GM12873 (cell line): ENCODE data around the gene COL4A1.

Experiments used
- TF ChIP-seq, protein P1 (sequence below): IDR thresholded peaks from 2 replicates; pipeline ENCODE4 v1.5.1; 2012; ENCODE audit warnings: low read depth, mild to moderate bottlenecking, moderate library complexity, low read length, control low read depth; ENCODE audit not compliant: insufficient read depth; ENCODE audit errors: missing control alignments

The COL4A1 gene

DNA sequence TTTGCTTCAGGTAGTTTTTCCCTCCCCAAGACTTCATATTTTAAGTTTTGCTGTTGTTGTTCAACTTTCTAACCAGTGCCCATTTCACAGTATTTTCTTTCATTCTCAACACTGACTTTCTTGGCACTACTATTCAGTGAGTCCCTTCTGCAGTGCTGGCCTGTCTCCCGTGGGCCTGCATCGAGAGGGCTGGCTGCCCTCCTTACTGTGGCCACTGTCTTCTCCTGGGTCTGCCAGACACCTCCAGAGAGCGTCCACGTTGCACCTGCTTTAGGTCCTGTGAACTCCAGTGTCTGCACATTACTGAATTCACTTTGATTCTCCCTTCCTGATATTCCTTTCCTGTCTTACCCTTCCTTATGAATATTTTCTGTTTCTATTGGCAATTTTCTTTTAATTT lies 27.3 kb downstream of the COL4A1 start:
- TF ChIP-seq, protein P1, sequence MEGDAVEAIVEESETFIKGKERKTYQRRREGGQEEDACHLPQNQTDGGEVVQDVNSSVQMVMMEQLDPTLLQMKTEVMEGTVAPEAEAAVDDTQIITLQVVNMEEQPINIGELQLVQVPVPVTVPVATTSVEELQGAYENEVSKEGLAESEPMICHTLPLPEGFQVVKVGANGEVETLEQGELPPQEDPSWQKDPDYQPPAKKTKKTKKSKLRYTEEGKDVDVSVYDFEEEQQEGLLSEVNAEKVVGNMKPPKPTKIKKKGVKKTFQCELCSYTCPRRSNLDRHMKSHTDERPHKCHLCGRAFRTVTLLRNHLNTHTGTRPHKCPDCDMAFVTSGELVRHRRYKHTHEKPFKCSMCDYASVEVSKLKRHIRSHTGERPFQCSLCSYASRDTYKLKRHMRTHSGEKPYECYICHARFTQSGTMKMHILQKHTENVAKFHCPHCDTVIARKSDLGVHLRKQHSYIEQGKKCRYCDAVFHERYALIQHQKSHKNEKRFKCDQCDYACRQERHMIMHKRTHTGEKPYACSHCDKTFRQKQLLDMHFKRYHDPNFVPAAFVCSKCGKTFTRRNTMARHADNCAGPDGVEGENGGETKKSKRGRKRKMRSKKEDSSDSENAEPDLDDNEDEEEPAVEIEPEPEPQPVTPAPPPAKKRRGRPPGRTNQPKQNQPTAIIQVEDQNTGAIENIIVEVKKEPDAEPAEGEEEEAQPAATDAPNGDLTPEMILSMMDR = no peak

DNA sequence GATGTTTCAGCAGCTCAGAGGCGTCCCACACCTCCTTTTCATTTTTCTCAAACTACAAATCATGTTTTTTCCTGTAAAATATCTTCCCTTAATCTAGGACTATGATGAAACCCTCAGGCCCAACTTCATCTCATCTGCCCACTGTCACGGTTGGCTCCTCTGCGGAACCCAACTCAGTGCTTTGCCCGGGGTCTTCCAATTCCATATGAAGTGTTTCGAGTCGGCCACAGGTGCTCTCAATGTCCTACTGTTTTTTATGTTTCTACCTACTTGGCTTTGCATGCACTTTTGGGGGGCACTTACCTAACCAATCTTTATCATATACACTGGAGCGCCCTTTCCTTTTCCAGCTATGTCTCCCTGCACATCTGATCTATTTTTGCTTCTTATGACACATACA lies 28.1 kb downstream of the COL4A1 start:
- TF ChIP-seq, protein P1 = no peak

DNA sequence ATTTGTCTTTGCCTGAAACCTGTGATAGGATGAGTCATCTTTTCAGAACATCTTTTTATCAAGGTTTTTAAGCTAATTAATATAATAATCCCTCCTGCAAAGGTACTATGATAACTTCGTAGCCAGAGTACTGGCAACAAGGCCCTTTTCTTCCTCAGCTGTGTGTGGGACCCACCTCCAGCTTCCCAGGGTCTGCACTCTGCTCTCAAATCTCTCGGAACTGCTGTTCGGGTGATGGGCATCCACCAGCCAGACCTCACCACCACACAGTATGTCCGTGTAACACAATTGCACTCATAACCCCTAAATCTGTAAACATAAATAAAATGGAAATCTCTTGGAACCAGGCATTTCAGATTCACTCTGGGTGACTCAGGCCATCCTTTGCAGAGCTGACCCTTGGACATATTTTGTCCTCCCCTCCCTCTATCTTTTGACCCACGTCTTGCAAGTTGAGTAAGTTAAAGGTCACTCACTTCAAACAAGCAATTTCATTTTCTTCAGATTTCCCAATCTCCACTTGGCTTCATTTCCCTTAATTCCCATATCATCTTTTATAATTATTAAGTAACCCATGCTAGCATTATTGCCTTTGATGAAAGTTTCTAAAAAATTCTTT lies 29.5 kb downstream of the COL4A1 start:
- TF ChIP-seq, protein P1 = no peak

DNA sequence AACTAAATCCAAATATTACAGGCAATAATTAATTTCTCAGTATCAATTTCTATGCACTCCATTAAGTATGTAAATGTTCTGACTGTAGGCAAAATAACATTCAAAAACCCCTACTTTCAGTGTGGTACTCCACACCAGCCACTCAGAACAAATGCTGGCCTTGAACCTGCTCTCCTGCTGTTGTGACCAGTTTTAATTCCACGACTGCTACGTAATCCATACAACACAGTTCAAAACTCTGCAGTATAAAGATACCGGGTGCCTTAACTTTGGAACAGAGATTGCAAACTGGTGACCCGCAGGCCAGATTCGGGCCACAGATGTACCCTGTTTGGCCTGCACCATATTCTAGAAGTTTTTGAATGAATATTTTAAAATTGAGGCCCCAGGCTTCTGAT lies 30.4 kb downstream of the COL4A1 start:
- TF ChIP-seq, protein P1 = no peak

DNA sequence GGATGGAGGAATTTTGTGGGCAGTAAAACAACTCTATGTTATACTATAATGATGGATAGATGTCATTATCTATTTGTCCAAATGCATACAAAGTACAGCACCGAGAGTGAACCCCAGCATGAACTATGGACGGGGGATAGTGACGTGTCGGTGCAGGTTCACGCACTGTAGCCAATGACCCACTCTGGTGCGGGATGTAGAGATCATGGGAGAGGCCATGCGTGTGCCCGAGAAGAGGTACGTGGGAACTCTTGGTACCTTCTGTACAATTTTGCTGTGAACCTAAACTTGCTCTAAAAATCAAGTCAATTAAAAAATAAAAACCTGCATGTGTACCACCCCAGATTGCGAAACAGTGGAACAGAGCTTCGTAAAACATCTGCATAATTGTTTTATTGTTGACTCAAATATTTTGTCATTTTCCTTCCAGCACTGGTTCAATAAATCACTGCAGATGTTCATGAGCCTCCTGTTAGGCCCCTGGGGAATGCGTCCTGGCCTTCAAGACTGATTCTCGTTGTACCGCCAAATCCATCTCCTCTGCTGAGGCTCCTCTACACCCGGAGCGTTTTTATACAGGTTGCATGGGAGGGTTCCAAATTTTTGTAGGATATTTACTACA lies 30.9 kb downstream of the COL4A1 start:
- TF ChIP-seq, protein P1 = no peak

DNA sequence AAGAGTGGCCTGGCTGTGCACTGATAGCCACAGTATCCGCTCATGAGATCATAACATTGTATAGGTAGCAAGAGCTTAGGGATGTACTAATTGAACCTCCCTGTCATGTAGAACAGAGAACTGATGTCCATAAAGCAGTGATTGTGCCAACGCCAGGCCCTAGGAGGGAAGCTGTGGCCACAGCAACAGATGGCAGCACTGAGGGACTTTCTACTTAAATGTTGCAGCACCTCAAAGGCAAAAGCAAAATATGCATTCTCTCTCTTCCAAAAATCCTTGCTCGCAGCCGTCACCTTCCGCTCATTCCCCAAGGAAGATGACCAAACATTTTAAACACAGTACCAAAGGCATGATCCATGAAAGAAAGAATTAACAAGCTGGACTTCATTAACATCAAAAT lies 32.3 kb downstream of the COL4A1 start:
- TF ChIP-seq, protein P1 = no peak

DNA sequence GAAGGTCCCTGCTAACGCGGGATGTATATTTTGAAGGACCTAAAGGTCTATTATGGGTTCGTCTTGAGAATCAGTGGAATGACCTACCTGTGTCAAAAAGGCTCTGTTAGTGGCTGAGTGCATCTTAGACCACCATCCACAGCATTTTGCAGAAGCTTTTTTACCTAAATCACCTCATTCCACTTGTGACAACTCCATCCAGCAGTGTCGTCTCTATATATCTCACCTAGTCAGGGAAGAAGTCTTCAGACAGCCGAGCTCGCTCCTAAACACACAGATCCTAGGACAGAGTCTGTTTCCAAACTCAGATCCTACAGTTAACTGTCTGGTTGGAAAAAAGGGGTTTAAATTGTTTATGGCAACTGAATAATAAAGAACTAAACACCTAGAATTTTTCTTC lies 33.7 kb downstream of the COL4A1 start:
- TF ChIP-seq, protein P1 = no peak
